RWPE2 (cell line): ENCODE data around the gene KRTAP12-3.
"Not testable (repeated sequence)": the region's sequence is repeated elsewhere in the genome, so short reads cannot be mapped to it uniquely, and the experiment has no call there.

Experiments used
- ATAC-seq: fragments of 200-7000 bp; cut with Tn5 transposase; 3 replicates; pipeline ENCODE4 v1.9.1; 2021; ENCODE audit warnings: low read depth
- DNase-seq: peaks from one replicate; pipeline ENCODE4 v3.0.0-alpha.2; 2020; ENCODE audit warnings: low spot score
- H3K27ac ChIP-seq: fragments of 450-650 bp; 2 replicates; pipeline ENCODE4 v1.5.1; 2017; ENCODE audit warnings: mild to moderate bottlenecking; ENCODE audit not compliant: poor library complexity, severe bottlenecking
- H3K27me3 ChIP-seq: fragments of 250-450 bp; sonication (Bioruptor Pico); 2 replicates; pipeline ENCODE4 v1.5.1; 2021; ENCODE audit warnings: mild to moderate bottlenecking, moderate library complexity; ENCODE audit not compliant: insufficient read depth, poor library complexity, severe bottlenecking
- H3K36me3 ChIP-seq: fragments of 250-450 bp; sonication (Bioruptor Pico); 2 replicates; pipeline ENCODE4 v1.5.1; 2020; ENCODE audit warnings: low read depth, mild to moderate bottlenecking, moderate library complexity
- H3K4me1 ChIP-seq: fragments of 250-450 bp; sonication (Bioruptor Pico); 2 replicates; pipeline ENCODE4 v1.5.1; 2021; ENCODE audit warnings: mild to moderate bottlenecking, moderate library complexity; ENCODE audit not compliant: insufficient read depth, poor library complexity, severe bottlenecking
- H3K4me3 ChIP-seq: fragments of 250-450 bp; sonication (Bioruptor Pico); 2 replicates; pipeline ENCODE4 v1.5.1; 2021; ENCODE audit warnings: mild to moderate bottlenecking, moderate library complexity; ENCODE audit not compliant: severe bottlenecking
- H3K9me3 ChIP-seq: fragments of 250-450 bp; sonication (Bioruptor Pico); 2 replicates; pipeline ENCODE4 v1.5.1; 2021; ENCODE audit warnings: mild to moderate bottlenecking, moderate library complexity; ENCODE audit not compliant: severe bottlenecking
- CTCF ChIP-seq: fragments of 450-650 bp; IDR thresholded peaks from one replicate; pipeline ENCODE4 v1.5.1; 2017; ENCODE audit warnings: mild to moderate bottlenecking, moderate library complexity; ENCODE audit not compliant: poor library complexity, severe bottlenecking

KRTAP12-3 gene

GRCh38 chr21:44686000-44686781 is 28.5 kb downstream of the KRTAP12-3 start:
- no peak overlapping the region for H3K4me3 ChIP-seq
- H3K27me3 ChIP-seq = peaks cover 14% of the 10 kb centered on the region
- DNase-seq (no peak), ATAC-seq (no peak)
- no peak overlapping the region for H3K27ac ChIP-seq
- no peaks in the 10 kb centered on the region for H3K4me1 ChIP-seq
- TF ChIP-seq CTCF = no peak
- no peaks in the 10 kb centered on the region for H3K36me3 ChIP-seq
- no peaks in the 10 kb centered on the region for H3K9me3 ChIP-seq

GRCh38 chr21:44686843-44687561 is 29.3 kb downstream of the KRTAP12-3 start:
- no peak overlapping the region for H3K4me3 ChIP-seq
- H3K4me1 ChIP-seq = no peaks in the 10 kb centered on the region
- H3K27me3 ChIP-seq = peaks cover 17% of the 10 kb centered on the region
- H3K27ac ChIP-seq = no peak overlapping the region
- no peak for DNase-seq
- no peaks in the 10 kb centered on the region for H3K36me3 ChIP-seq
- H3K9me3 ChIP-seq = no peaks in the 10 kb centered on the region
- TF ChIP-seq CTCF = no peak
- ATAC-seq = no peak

- ATAC-seq (no peak), DNase-seq (no peak)
- Histone ChIP-seq H3K9me3 (peaks cover under 1% of the 10 kb centered on the region), H3K36me3 (no peaks in the 10 kb centered on the region), H3K4me1 (no peaks in the 10 kb centered on the region), H3K4me3 (no peak overlapping the region), H3K27ac (no peak overlapping the region), H3K27me3 (peaks cover 24% of the 10 kb centered on the region)
- no peak for TF ChIP-seq CTCF
Measured at GRCh38 chr21:44687671-44688070, 29.9 kb downstream of the KRTAP12-3 start.

- not testable (repeated sequence) for H3K4me1 ChIP-seq, H3K27ac ChIP-seq, ATAC-seq, H3K4me3 ChIP-seq, DNase-seq, H3K36me3 ChIP-seq, H3K9me3 ChIP-seq
- H3K27me3 ChIP-seq = peaks cover 24% of the 10 kb centered on the region
Measured at GRCh38 chr21:44689740-44690139, 32.0 kb downstream of the KRTAP12-3 start.

- DNase-seq (no peak), ATAC-seq (no peak)
- Histone ChIP-seq H3K9me3 (peaks cover 8% of the 10 kb centered on the region), H3K27ac (no peak overlapping the region), H3K27me3 (peaks cover 24% of the 10 kb centered on the region), H3K4me3 (no peak overlapping the region), H3K36me3 (no peaks in the 10 kb centered on the region), H3K4me1 (no peaks in the 10 kb centered on the region)
- TF ChIP-seq CTCF = no peak
Measured at GRCh38 chr21:44691686-44692085, 34.0 kb downstream of the KRTAP12-3 start.
